ENCODE measurements around the gene MS4A18.

MS4A18 gene

GRCh38 chr11:60790726-60791125 lies 66.2 kb downstream of the MS4A18 start:
- H3K27me3 Mint-ChIP-seq = peaks cover 0 to 15% of the 10 kb centered on the region in 2 donors
- no peak for ATAC-seq (replicated peaks)
- H3K4me3 Mint-ChIP-seq = no peak overlapping the region
- no peaks in the 10 kb centered on the region for H3K4me1 Mint-ChIP-seq (ENCODE audit: low read depth in 2 of 2)
- DNase-seq = no peak
- no peaks in the 10 kb centered on the region for H3K9me3 Mint-ChIP-seq
- H3K27ac Mint-ChIP-seq = no peak overlapping the region
- H3K36me3 Mint-ChIP-seq (ENCODE audit: insufficient read depth) = no peaks in the 10 kb centered on the region

GRCh38 chr11:60791153-60791933 lies 66.8 kb downstream of the MS4A18 start:
- Mint-ChIP-seq H3K36me3 (ENCODE audit: insufficient read depth) (no peaks in the 10 kb centered on the region), H3K27me3 (peaks cover 0 to 15% of the 10 kb centered on the region in 2 donors), H3K4me1 (ENCODE audit: low read depth in 2 of 2) (no peaks in the 10 kb centered on the region), H3K27ac (no peak overlapping the region), H3K4me3 (no peak overlapping the region), H3K9me3 (no peaks in the 10 kb centered on the region)
- DNase-seq (no peak), ATAC-seq (replicated peaks) (no peak)

GRCh38 chr11:60792521-60792920 lies 68.0 kb downstream of the MS4A18 start:
- ATAC-seq (replicated peaks) (no peak), DNase-seq (no peak)
- Mint-ChIP-seq H3K27me3 (peaks cover 5 to 18% of the 10 kb centered on the region in 2 donors), H3K36me3 (ENCODE audit: insufficient read depth) (no peaks in the 10 kb centered on the region), H3K9me3 (no peaks in the 10 kb centered on the region), H3K4me3 (no peak overlapping the region), H3K4me1 (ENCODE audit: low read depth in 2 of 2) (no peaks in the 10 kb centered on the region), H3K27ac (no peak overlapping the region)

Data from effector memory CD8-positive, alpha-beta T cell (primary cell).